H9 (cell line): ENCODE data around the gene GPC6. TPM values are rescaled to one million over a fixed set of nuclear protein-coding genes. Genes with fewer than 3 reads are reported as not detected.

Source experiments
- DNase-seq: peaks from one replicate; pipeline ENCODE4 v3.0.0-alpha.2; 2017
- H2AFZ ChIP-seq: one replicate; pipeline ENCODE4 v1.6.1; 2013; ENCODE audit warnings: mild to moderate bottlenecking, low read length, control low read depth, moderate library complexity
- H2AK5ac ChIP-seq: 2 replicates; pipeline ENCODE4 v1.6.1; 2013; ENCODE audit warnings: low read length, control low read depth, mixed read lengths; ENCODE audit not compliant: insufficient read length
- H2BK120ac ChIP-seq: one replicate; pipeline ENCODE4 v1.6.1; 2013; ENCODE audit warnings: low read depth, mild to moderate bottlenecking, low read length, control low read depth, inconsistent platforms; ENCODE audit not compliant: poor library complexity, severe bottlenecking
- H2BK12ac ChIP-seq: 2 replicates; pipeline ENCODE4 v1.6.1; 2013; ENCODE audit warnings: low read length, control low read depth, mixed read lengths, low read depth; ENCODE audit not compliant: insufficient read length
- H2BK15ac ChIP-seq: 2 replicates; pipeline ENCODE4 v1.6.1; 2013; ENCODE audit warnings: low read depth, low read length, control low read depth
- H2BK20ac ChIP-seq: one replicate; pipeline ENCODE4 v1.6.1; 2013; ENCODE audit warnings: low read depth, mild to moderate bottlenecking, low read length, control low read depth, inconsistent platforms; ENCODE audit not compliant: poor library complexity, severe bottlenecking
- H2BK5ac ChIP-seq: 2 replicates; pipeline ENCODE4 v1.6.1; 2013; ENCODE audit warnings: low read length, control low read depth, mixed read lengths; ENCODE audit not compliant: insufficient read length
- H3K14ac ChIP-seq: 2 replicates; pipeline ENCODE4 v1.6.1; 2013; ENCODE audit warnings: low read length, control low read depth; ENCODE audit not compliant: insufficient read depth
- H3K18ac ChIP-seq: 2 replicates; pipeline ENCODE4 v1.6.1; 2013; ENCODE audit warnings: low read depth, mild to moderate bottlenecking, mixed read lengths, low read length, control low read depth; ENCODE audit not compliant: insufficient read length
- H3K23ac ChIP-seq: 2 replicates; pipeline ENCODE4 v1.6.1; 2013; ENCODE audit warnings: low read length, control low read depth, mixed read lengths, low read depth; ENCODE audit not compliant: insufficient read length
- H3K23me2 ChIP-seq: 2 replicates; pipeline ENCODE4 v1.6.1; 2013; ENCODE audit warnings: low read depth, mild to moderate bottlenecking, mixed read lengths, low read length, control low read depth; ENCODE audit not compliant: insufficient read length, poor library complexity, severe bottlenecking
- H3K27ac ChIP-seq: 2 replicates; pipeline ENCODE4 v1.5.1; 2013; ENCODE audit warnings: low read length, control low read depth, mixed read lengths, low read depth; ENCODE audit not compliant: insufficient read length
- H3K27me3 ChIP-seq: 2 replicates; pipeline ENCODE4 v1.6.1; 2013; ENCODE audit warnings: low read length, control low read depth, inconsistent platforms; ENCODE audit not compliant: insufficient read depth
- H3K4ac ChIP-seq: 2 replicates; pipeline ENCODE4 v1.6.1; 2013; ENCODE audit warnings: low read depth, mild to moderate bottlenecking, control low read depth, inconsistent platforms, low read length, moderate library complexity
- H3K4me1 ChIP-seq: 2 replicates; pipeline ENCODE4 v1.6.1; 2013; ENCODE audit warnings: low read length, control low read depth, inconsistent platforms; ENCODE audit not compliant: insufficient read depth
- H3K4me2 ChIP-seq: 2 replicates; pipeline ENCODE4 v1.6.1; 2013; ENCODE audit warnings: low read length, control low read depth, mixed read lengths; ENCODE audit not compliant: insufficient read length, insufficient read depth
- H3K56ac ChIP-seq: 2 replicates; pipeline ENCODE4 v1.6.1; 2013; ENCODE audit warnings: low read depth, mild to moderate bottlenecking, mixed read lengths, low read length, control low read depth; ENCODE audit not compliant: insufficient read length
- H3K79me1 ChIP-seq: 2 replicates; pipeline ENCODE4 v1.6.1; 2013; ENCODE audit warnings: low read depth, mild to moderate bottlenecking, moderate library complexity, low read length, control low read depth, inconsistent platforms; ENCODE audit not compliant: insufficient read depth, poor library complexity, severe bottlenecking
- H3K79me2 ChIP-seq: 2 replicates; pipeline ENCODE4 v1.6.1; 2013; ENCODE audit warnings: low read length, control low read depth, inconsistent platforms; ENCODE audit not compliant: insufficient read depth
- H3K9ac ChIP-seq: 2 replicates; pipeline ENCODE4 v1.6.1; 2013; ENCODE audit warnings: low read length, control low read depth, mixed read lengths; ENCODE audit not compliant: insufficient read length; ENCODE audit errors: extremely low read depth
- H3K9me3 ChIP-seq: one replicate; pipeline ENCODE4 v1.6.1; 2013; ENCODE audit warnings: low read depth, low read length, inconsistent platforms; ENCODE audit not compliant: control insufficient read depth
- H3T11ph ChIP-seq: one replicate; pipeline ENCODE4 v1.6.1; 2013; ENCODE audit warnings: mild to moderate bottlenecking, low read length, control low read depth, inconsistent platforms
- H4K20me1 ChIP-seq: one replicate; pipeline ENCODE4 v1.6.1; 2013; ENCODE audit not compliant: control insufficient read depth, insufficient read length, insufficient read depth
- H4K5ac ChIP-seq: 2 replicates; pipeline ENCODE4 v1.6.1; 2013; ENCODE audit warnings: low read depth, mild to moderate bottlenecking, mixed read lengths, low read length, control low read depth; ENCODE audit not compliant: insufficient read length
- H4K8ac ChIP-seq: replicated peaks from 2 replicates; pipeline ENCODE4 v1.6.1; 2013; ENCODE audit warnings: low read length, control low read depth, mixed read lengths, low read depth; ENCODE audit not compliant: insufficient read length
- H4K91ac ChIP-seq: 2 replicates; pipeline ENCODE4 v1.6.1; 2013; ENCODE audit warnings: low read depth, mild to moderate bottlenecking, moderate library complexity, mixed read lengths, low read length, control low read depth; ENCODE audit not compliant: insufficient read length
- H3K27ac Mint-ChIP-seq, 3 experiments: 2 replicates in 2 of 3; 3 replicates in 1 of 3; pipeline ENCODE4 v1.8.0; 2020 to 2021; ENCODE audit warnings: mixed read lengths in 3 of 3, mild to moderate bottlenecking in 1 of 3, moderate library complexity in 1 of 3
- H3K27me3 Mint-ChIP-seq: 2 replicates; pipeline ENCODE4 v1.8.0; 2021; ENCODE audit warnings: low read depth, mild to moderate bottlenecking, moderate library complexity, mixed read lengths
- H3K36me3 Mint-ChIP-seq, 3 experiments: 2 replicates in 2 of 3; 3 replicates in 1 of 3; pipeline ENCODE4 v1.8.0; 2020 to 2021; ENCODE audit warnings: low read depth in 3 of 3, mixed read lengths in 3 of 3; ENCODE audit not compliant: insufficient read depth in 1 of 3
- H3K4me1 Mint-ChIP-seq, 2 experiments: 2 replicates each; pipeline ENCODE4 v1.8.0; 2020; ENCODE audit warnings: mixed read lengths in 2 of 2
- H3K4me3 Mint-ChIP-seq, 2 experiments: 2 replicates in 1 of 2; 3 replicates in 1 of 2; pipeline ENCODE4 v1.8.0; 2020 to 2021; ENCODE audit warnings: mild to moderate bottlenecking in 2 of 2, mixed read lengths in 2 of 2, moderate library complexity in 1 of 2
- H3K9me3 Mint-ChIP-seq, 2 experiments: 2 replicates in 1 of 2; 3 replicates in 1 of 2; pipeline ENCODE4 v1.8.0; 2020; ENCODE audit warnings: mild to moderate bottlenecking in 2 of 2, mixed read lengths in 2 of 2, moderate library complexity in 1 of 2
- CTCF ChIP-seq: fragments of 200-600 bp; sonication (generic); conservative IDR thresholded peaks from 3 replicates; pipeline ENCODE4 v1.8.0; 2021; ENCODE audit warnings: antibody characterized with exemption, mild to moderate bottlenecking
- WGBS: extraction: QIAGEN DNeasy Blood & Tissue Kit; methylation state at CpG from one replicate; pipeline ENCODE4 v1.1.7; 2013; ENCODE audit warnings: missing lambda C conversion rate, low lambda C conversion rate, mixed read lengths; ENCODE audit not compliant: insufficient read length; ENCODE audit errors: extremely low coverage; 5-methylcytosine and 5-hydroxymethylcytosine counted together
- total RNA-seq: library from RNA; stranded (reverse); gene quantifications from 2 replicates; pipeline ENCODE4 v1.2.1, GENCODE V29; 2021

Gene GPC6
- total RNA-seq, 1 experiment from 2014 or later = 15.6 TPM

- Histone ChIP-seq H3K9ac (no peak overlapping the region), H3K18ac (no peak overlapping the region), H4K8ac (no peak overlapping the region), H3K79me2 (no peaks in the 10 kb centered on the region), H2AK5ac (no peak overlapping the region), H2BK5ac (no peak overlapping the region), H3K4ac (no peak overlapping the region), H4K20me1 (no peaks in the 10 kb centered on the region), H2BK120ac (no peak overlapping the region), H2BK15ac (no peak overlapping the region), H3K79me1 (no peaks in the 10 kb centered on the region), H4K5ac (no peak overlapping the region), H3K4me1 (no peaks in the 10 kb centered on the region), H4K91ac (no peak overlapping the region), H2AFZ (no peak overlapping the region), H3K27ac (no peak overlapping the region), H3K4me2 (no peak overlapping the region), H2BK20ac (no peak overlapping the region), H3T11ph (no peak overlapping the region), H3K23ac (no peak overlapping the region), H3K56ac (no peak overlapping the region), H3K9me3 (no peaks in the 10 kb centered on the region), H3K23me2 (no peaks in the 10 kb centered on the region), H3K14ac (no peak overlapping the region), H2BK12ac (no peak overlapping the region), H3K27me3 (no peaks in the 10 kb centered on the region)
- Mint-ChIP-seq H3K36me3 (no peaks in the 10 kb centered on the region), H3K27ac (no peak overlapping the region), H3K27me3 (peaks cover 1% of the 10 kb centered on the region; the same call in 1 of the 2 replicates), H3K4me1 (peaks cover 5 to 9% of the 10 kb centered on the region in 2 experiments; a peak in 3 of 4 replicates), H3K4me3 (no peak overlapping the region), H3K9me3 (peaks cover 0 to 11% of the 10 kb centered on the region in 2 experiments; a peak in 3 of 5 replicates)
- TF ChIP-seq CTCF = no peak
- no CpG with 5 or more reads among the region's 2 CpGs for WGBS
- DNase-seq = no peak
These were observed 1022.0 kb downstream of the GPC6 start for GRCh38 chr13:94248454-94249228.
